H9 (cell line): ENCODE data around the gene GATAD2B. TPM values are rescaled to one million over a fixed set of nuclear protein-coding genes. Genes with fewer than 3 reads are reported as not detected.
A peak's percentile ranks its signal among the peaks of the same experiment; 100 is the strongest.

Source experiments
- DNase-seq: peaks from one replicate; pipeline ENCODE4 v3.0.0-alpha.2; 2017
- H2AFZ ChIP-seq: one replicate; pipeline ENCODE4 v1.6.1; 2013; ENCODE audit warnings: mild to moderate bottlenecking, low read length, control low read depth, moderate library complexity
- H2AK5ac ChIP-seq: 2 replicates; pipeline ENCODE4 v1.6.1; 2013; ENCODE audit warnings: low read length, control low read depth, mixed read lengths; ENCODE audit not compliant: insufficient read length
- H2BK120ac ChIP-seq: one replicate; pipeline ENCODE4 v1.6.1; 2013; ENCODE audit warnings: low read depth, mild to moderate bottlenecking, low read length, control low read depth, inconsistent platforms; ENCODE audit not compliant: poor library complexity, severe bottlenecking
- H2BK12ac ChIP-seq: 2 replicates; pipeline ENCODE4 v1.6.1; 2013; ENCODE audit warnings: low read length, control low read depth, mixed read lengths, low read depth; ENCODE audit not compliant: insufficient read length
- H2BK15ac ChIP-seq: 2 replicates; pipeline ENCODE4 v1.6.1; 2013; ENCODE audit warnings: low read depth, low read length, control low read depth
- H2BK20ac ChIP-seq: one replicate; pipeline ENCODE4 v1.6.1; 2013; ENCODE audit warnings: low read depth, mild to moderate bottlenecking, low read length, control low read depth, inconsistent platforms; ENCODE audit not compliant: poor library complexity, severe bottlenecking
- H2BK5ac ChIP-seq: 2 replicates; pipeline ENCODE4 v1.6.1; 2013; ENCODE audit warnings: low read length, control low read depth, mixed read lengths; ENCODE audit not compliant: insufficient read length
- H3K14ac ChIP-seq: 2 replicates; pipeline ENCODE4 v1.6.1; 2013; ENCODE audit warnings: low read length, control low read depth; ENCODE audit not compliant: insufficient read depth
- H3K18ac ChIP-seq: 2 replicates; pipeline ENCODE4 v1.6.1; 2013; ENCODE audit warnings: low read depth, mild to moderate bottlenecking, mixed read lengths, low read length, control low read depth; ENCODE audit not compliant: insufficient read length
- H3K23ac ChIP-seq: 2 replicates; pipeline ENCODE4 v1.6.1; 2013; ENCODE audit warnings: low read length, control low read depth, mixed read lengths, low read depth; ENCODE audit not compliant: insufficient read length
- H3K23me2 ChIP-seq: 2 replicates; pipeline ENCODE4 v1.6.1; 2013; ENCODE audit warnings: low read depth, mild to moderate bottlenecking, mixed read lengths, low read length, control low read depth; ENCODE audit not compliant: insufficient read length, poor library complexity, severe bottlenecking
- H3K27ac ChIP-seq: 2 replicates; pipeline ENCODE4 v1.5.1; 2013; ENCODE audit warnings: low read length, control low read depth, mixed read lengths, low read depth; ENCODE audit not compliant: insufficient read length
- H3K27me3 ChIP-seq: 2 replicates; pipeline ENCODE4 v1.6.1; 2013; ENCODE audit warnings: low read length, control low read depth, inconsistent platforms; ENCODE audit not compliant: insufficient read depth
- H3K4ac ChIP-seq: 2 replicates; pipeline ENCODE4 v1.6.1; 2013; ENCODE audit warnings: low read depth, mild to moderate bottlenecking, control low read depth, inconsistent platforms, low read length, moderate library complexity
- H3K4me1 ChIP-seq: 2 replicates; pipeline ENCODE4 v1.6.1; 2013; ENCODE audit warnings: low read length, control low read depth, inconsistent platforms; ENCODE audit not compliant: insufficient read depth
- H3K4me2 ChIP-seq: 2 replicates; pipeline ENCODE4 v1.6.1; 2013; ENCODE audit warnings: low read length, control low read depth, mixed read lengths; ENCODE audit not compliant: insufficient read length, insufficient read depth
- H3K56ac ChIP-seq: 2 replicates; pipeline ENCODE4 v1.6.1; 2013; ENCODE audit warnings: low read depth, mild to moderate bottlenecking, mixed read lengths, low read length, control low read depth; ENCODE audit not compliant: insufficient read length
- H3K79me1 ChIP-seq: 2 replicates; pipeline ENCODE4 v1.6.1; 2013; ENCODE audit warnings: low read depth, mild to moderate bottlenecking, moderate library complexity, low read length, control low read depth, inconsistent platforms; ENCODE audit not compliant: insufficient read depth, poor library complexity, severe bottlenecking
- H3K79me2 ChIP-seq: 2 replicates; pipeline ENCODE4 v1.6.1; 2013; ENCODE audit warnings: low read length, control low read depth, inconsistent platforms; ENCODE audit not compliant: insufficient read depth
- H3K9ac ChIP-seq: 2 replicates; pipeline ENCODE4 v1.6.1; 2013; ENCODE audit warnings: low read length, control low read depth, mixed read lengths; ENCODE audit not compliant: insufficient read length; ENCODE audit errors: extremely low read depth
- H3K9me3 ChIP-seq: one replicate; pipeline ENCODE4 v1.6.1; 2013; ENCODE audit warnings: low read depth, low read length, inconsistent platforms; ENCODE audit not compliant: control insufficient read depth
- H3T11ph ChIP-seq: one replicate; pipeline ENCODE4 v1.6.1; 2013; ENCODE audit warnings: mild to moderate bottlenecking, low read length, control low read depth, inconsistent platforms
- H4K20me1 ChIP-seq: one replicate; pipeline ENCODE4 v1.6.1; 2013; ENCODE audit not compliant: control insufficient read depth, insufficient read length, insufficient read depth
- H4K5ac ChIP-seq: 2 replicates; pipeline ENCODE4 v1.6.1; 2013; ENCODE audit warnings: low read depth, mild to moderate bottlenecking, mixed read lengths, low read length, control low read depth; ENCODE audit not compliant: insufficient read length
- H4K8ac ChIP-seq: replicated peaks from 2 replicates; pipeline ENCODE4 v1.6.1; 2013; ENCODE audit warnings: low read length, control low read depth, mixed read lengths, low read depth; ENCODE audit not compliant: insufficient read length
- H4K91ac ChIP-seq: 2 replicates; pipeline ENCODE4 v1.6.1; 2013; ENCODE audit warnings: low read depth, mild to moderate bottlenecking, moderate library complexity, mixed read lengths, low read length, control low read depth; ENCODE audit not compliant: insufficient read length
- H3K27ac Mint-ChIP-seq, 3 experiments: 2 replicates in 2 of 3; 3 replicates in 1 of 3; pipeline ENCODE4 v1.8.0; 2020 to 2021; ENCODE audit warnings: mixed read lengths in 3 of 3, mild to moderate bottlenecking in 1 of 3, moderate library complexity in 1 of 3
- H3K27me3 Mint-ChIP-seq: 2 replicates; pipeline ENCODE4 v1.8.0; 2021; ENCODE audit warnings: low read depth, mild to moderate bottlenecking, moderate library complexity, mixed read lengths
- H3K36me3 Mint-ChIP-seq, 3 experiments: 2 replicates in 2 of 3; 3 replicates in 1 of 3; pipeline ENCODE4 v1.8.0; 2020 to 2021; ENCODE audit warnings: low read depth in 3 of 3, mixed read lengths in 3 of 3; ENCODE audit not compliant: insufficient read depth in 1 of 3
- H3K4me1 Mint-ChIP-seq, 2 experiments: 2 replicates each; pipeline ENCODE4 v1.8.0; 2020; ENCODE audit warnings: mixed read lengths in 2 of 2
- H3K4me3 Mint-ChIP-seq, 2 experiments: 2 replicates in 1 of 2; 3 replicates in 1 of 2; pipeline ENCODE4 v1.8.0; 2020 to 2021; ENCODE audit warnings: mild to moderate bottlenecking in 2 of 2, mixed read lengths in 2 of 2, moderate library complexity in 1 of 2
- H3K9me3 Mint-ChIP-seq, 2 experiments: 2 replicates in 1 of 2; 3 replicates in 1 of 2; pipeline ENCODE4 v1.8.0; 2020; ENCODE audit warnings: mild to moderate bottlenecking in 2 of 2, mixed read lengths in 2 of 2, moderate library complexity in 1 of 2
- CTCF ChIP-seq: fragments of 200-600 bp; sonication (generic); conservative IDR thresholded peaks from 3 replicates; pipeline ENCODE4 v1.8.0; 2021; ENCODE audit warnings: antibody characterized with exemption, mild to moderate bottlenecking
- WGBS: extraction: QIAGEN DNeasy Blood & Tissue Kit; methylation state at CpG from one replicate; pipeline ENCODE4 v1.1.7; 2013; ENCODE audit warnings: missing lambda C conversion rate, low lambda C conversion rate, mixed read lengths; ENCODE audit not compliant: insufficient read length; ENCODE audit errors: extremely low coverage; 5-methylcytosine and 5-hydroxymethylcytosine counted together
- total RNA-seq: library from RNA; stranded (reverse); gene quantifications from 2 replicates; pipeline ENCODE4 v1.2.1, GENCODE V29; 2021

GATAD2B gene
- total RNA-seq, 1 experiment from 2014 or later = 44.1 TPM

- Histone ChIP-seq H4K20me1 (peaks cover 2% of the 10 kb centered on the region), H2AFZ (no peak within 1 kb of the TSS), H3K4me1 (no peaks in the 10 kb centered on the region; the same call in 1 of the 2 replicates), H2BK12ac (no peak within 1 kb of the TSS), H3K23me2 (peaks cover 5% of the 10 kb centered on the region), H3K9me3 (no peaks in the 10 kb centered on the region), H2BK5ac (no peak within 1 kb of the TSS), H2BK20ac (no peak within 1 kb of the TSS), H3K56ac (no peak within 1 kb of the TSS), H4K8ac (no peak within 1 kb of the TSS), H4K5ac (no peak within 1 kb of the TSS), H3K4ac (no peak within 1 kb of the TSS), H3K27ac (no peak within 1 kb of the TSS), H3K14ac (peak within 1 kb of the TSS; percentile 75), H3K23ac (no peak within 1 kb of the TSS), H2AK5ac (no peak within 1 kb of the TSS), H3K79me2 (no peaks in the 10 kb centered on the region), H3K9ac (peak within 1 kb of the TSS; percentile 61), H4K91ac (no peak within 1 kb of the TSS), H3K79me1 (peaks cover 3% of the 10 kb centered on the region), H3K4me2 (peak within 1 kb of the TSS; percentile 52), H3T11ph (no peak within 1 kb of the TSS), H2BK120ac (no peak within 1 kb of the TSS), H2BK15ac (no peak within 1 kb of the TSS), H3K18ac (no peak within 1 kb of the TSS), H3K27me3 (no peaks in the 10 kb centered on the region)
- peak; percentile 96 for TF ChIP-seq CTCF
- Mint-ChIP-seq H3K4me1 (peaks cover 10 to 17% of the 10 kb centered on the region in 2 experiments), H3K27ac (peak within 1 kb of the TSS; percentile 64 to 94 (median 83); a peak in 6 of 7 replicates), H3K9me3 (no peaks in the 10 kb centered on the region), H3K27me3 (no peaks in the 10 kb centered on the region), H3K4me3 (peak within 1 kb of the TSS; percentile 82 to 93), H3K36me3 (peaks cover 14 to 57% (median 44%) of the 10 kb centered on the region in 3 experiments)
- DNase-seq = peak; percentile 94
- no CpG with 5 or more reads among the region's 28 CpGs for WGBS
Observed at GRCh38 chr1:153946622-153947241, 24.0 kb upstream of the GATAD2B start, which contains the start of gene DENND4B. DENND4B (minus strand) TSS chr1:153946718; CDS start chr1:153944374, 2,344 bp downstream.
